Keratinocyte (primary cell): ENCODE measurements around the gene NGF. TPM values are rescaled to one million over a fixed set of nuclear protein-coding genes. Genes with fewer than 3 reads are reported as not detected.

Experiments used
- DNase-seq: peaks from one replicate; pipeline ENCODE4 v3.0.0-alpha.2; 2011; ENCODE audit warnings: low read depth, missing footprints, low spot score
- FAIRE-seq: peaks from 2 replicates; lab custom pipeline; 2011; peaks lifted over from hg19 to GRCh38; lab: Jason Lieb, UNC
- H2AFZ ChIP-seq: 2 replicates; pipeline ENCODE4 v1.6.0; 2012; ENCODE audit warnings: low read length, control low read depth, inconsistent platforms; ENCODE audit not compliant: control insufficient read depth
- H3K27ac ChIP-seq: 2 replicates; pipeline ENCODE4 v1.5.1; 2011; ENCODE audit warnings: low read length; ENCODE audit not compliant: control insufficient read depth, insufficient read depth
- H3K27me3 ChIP-seq: 3 replicates; pipeline ENCODE4 v1.6.0; 2011; ENCODE audit warnings: low read length; ENCODE audit not compliant: control insufficient read depth, insufficient read depth; ENCODE audit errors: extremely low read depth
- H3K36me3 ChIP-seq, 2 experiments: 2 replicates in 1 of 2; 3 replicates in 1 of 2; pipeline ENCODE4 v1.5.1; 2011; ENCODE audit warnings: low read length in 2 of 2, mild to moderate bottlenecking in 1 of 2; ENCODE audit not compliant: control insufficient read depth in 2 of 2, insufficient read depth in 2 of 2; ENCODE audit errors: extremely low read depth in 1 of 2
- H3K4me1 ChIP-seq: 3 replicates; pipeline ENCODE4 v1.5.1; 2011; ENCODE audit warnings: low read length; ENCODE audit not compliant: control insufficient read depth, insufficient read depth; ENCODE audit errors: extremely low read depth
- H3K4me2 ChIP-seq: 3 replicates; pipeline ENCODE4 v1.6.0; 2011; ENCODE audit warnings: low read depth, low read length; ENCODE audit not compliant: control insufficient read depth, insufficient read depth; ENCODE audit errors: extremely low read depth
- H3K4me3 ChIP-seq, 3 experiments: fragments of 200-600 bp in 1 of 3; sonication (generic) in 1 of 3; 2 replicates in 2 of 3; 3 replicates in 1 of 3; pipeline ENCODE4 v1.5.1; 2011 to 2016; ENCODE audit warnings: low read length in 3 of 3, mild to moderate bottlenecking in 3 of 3, control low read depth in 2 of 3, inconsistent platforms in 1 of 3, low read depth in 1 of 3, mixed read lengths in 1 of 3, mixed run types in 1 of 3, moderate library complexity in 1 of 3; ENCODE audit not compliant: control insufficient read depth in 2 of 3, insufficient read depth in 2 of 3; ENCODE audit errors: extremely low read depth in 1 of 3
- H3K79me2 ChIP-seq: 2 replicates; pipeline ENCODE4 v1.6.0; 2012; ENCODE audit warnings: low read length; ENCODE audit not compliant: control insufficient read depth, insufficient read depth
- H3K9ac ChIP-seq: 3 replicates; pipeline ENCODE4 v1.6.0; 2011; ENCODE audit warnings: low read length; ENCODE audit not compliant: control insufficient read depth, insufficient read depth; ENCODE audit errors: extremely low read depth
- H3K9me1 ChIP-seq: 3 replicates; pipeline ENCODE4 v1.6.0; 2011; ENCODE audit warnings: low read length; ENCODE audit not compliant: control insufficient read depth, insufficient read depth; ENCODE audit errors: extremely low read depth
- H3K9me3 ChIP-seq: 2 replicates; pipeline ENCODE4 v1.5.1; 2012; ENCODE audit warnings: low read depth, low read length; ENCODE audit not compliant: control insufficient read depth
- H4K20me1 ChIP-seq: 3 replicates; pipeline ENCODE4 v1.6.0; 2011; ENCODE audit warnings: low read length; ENCODE audit not compliant: control insufficient read depth, insufficient read depth; ENCODE audit errors: extremely low read depth
- CTCF ChIP-seq, 3 experiments: IDR thresholded peaks in 1 of 3; conservative IDR thresholded peaks in 1 of 3; optimal IDR thresholded peaks in 1 of 3; 2 replicates in 2 of 3; 3 replicates in 1 of 3; pipeline versions ENCODE3 to v1.5.1; 2011; ENCODE audit warnings: low read length in 3 of 3, mild to moderate bottlenecking in 3 of 3, moderate library complexity in 2 of 3, control low read depth in 1 of 3, inconsistent platforms in 1 of 3; ENCODE audit not compliant: insufficient read depth in 2 of 3; ENCODE audit errors: extremely low read depth in 1 of 3
- EZH2 ChIP-seq: IDR thresholded peaks from one replicate; pipeline ENCODE4 v1.6.1; 2012; ENCODE audit warnings: inconsistent platforms, mild to moderate bottlenecking, low read length, moderate library complexity
- dilution Hi-C: fragments of 300-500 bp; cut with MboI; formaldehyde crosslinking; loops from one replicate; pipeline ENCODE4 v1.7.0; 2020; ENCODE audit warnings: low sequenced_read_pairs; ENCODE audit not compliant: extremely low pct_ligation_motif_present
- polyA plus RNA-seq, 5 experiments: library from polyadenylated mRNA; depleted of rRNA in 3 of 5; stranded (reverse) in 3 of 5; stranded (forward) in 1 of 5; unstranded in 1 of 5; fragments of >200 nt; gene quantifications; 1 replicate in 1 of 5; 2 replicates in 3 of 5; 3 replicates in 1 of 5; pipeline versions ENCODE4 v1.2.1 to v1.2.3, GENCODE V29; 2011 to 2012; ENCODE audit warnings: missing spikeins in 2 of 5, low read depth in 1 of 5, low replicate concordance in 1 of 5

NGF gene
- polyA plus RNA-seq, 1 donor (not counting 4 experiments of a cell fraction or from before 2014, with no cell fraction given) = 1.2 TPM

GRCh38 chr1:115289940-115290339, 48.1 kb downstream of the NGF start:
- Histone ChIP-seq H3K4me1 (peaks cover 19% of the 10 kb centered on the region), H3K36me3 (no peaks in the 10 kb centered on the region), H4K20me1 (no peaks in the 10 kb centered on the region), H2AFZ (no peak overlapping the region), H3K4me3 (no peak overlapping the region), H3K27ac (no peak overlapping the region), H3K79me2 (no peaks in the 10 kb centered on the region), H3K9me1 (no peaks in the 10 kb centered on the region), H3K9me3 (no peaks in the 10 kb centered on the region), H3K9ac (no peak overlapping the region), H3K4me2 (no peak overlapping the region), H3K27me3 (no peaks in the 10 kb centered on the region)
- FAIRE-seq (no peak), DNase-seq (no peak)
- TF ChIP-seq CTCF (optimal IDR thresholded peaks at IDR 0.05 in 1 of 3, IDR thresholded peaks at IDR 0.05 in 1 of 3, conservative IDR thresholded peaks at IDR 0.05 in 1 of 3; ENCODE audit: extremely low read depth in 1 of 3, insufficient read depth in 2 of 3, low read length in 3 of 3) (no peak), EZH2 (no peak)
- dilution Hi-C loops = no loop called here

- H3K4me1 ChIP-seq = peaks cover 6% of the 10 kb centered on the region
- H3K27me3 ChIP-seq = no peaks in the 10 kb centered on the region
- H3K9ac ChIP-seq = no peak overlapping the region
- H3K36me3 ChIP-seq = no peaks in the 10 kb centered on the region
- DNase-seq (no peak), FAIRE-seq (no peak)
- dilution Hi-C loops = no loop called here
- H3K4me2 ChIP-seq = no peak overlapping the region
- no peaks in the 10 kb centered on the region for H4K20me1 ChIP-seq
- no peaks in the 10 kb centered on the region for H3K9me1 ChIP-seq
- no peaks in the 10 kb centered on the region for H3K9me3 ChIP-seq
- H2AFZ ChIP-seq = no peak overlapping the region
- H3K79me2 ChIP-seq = no peaks in the 10 kb centered on the region
- no peak overlapping the region for H3K4me3 ChIP-seq
- no peak overlapping the region for H3K27ac ChIP-seq
- TF ChIP-seq CTCF (optimal IDR thresholded peaks at IDR 0.05 in 1 of 3, IDR thresholded peaks at IDR 0.05 in 1 of 3, conservative IDR thresholded peaks at IDR 0.05 in 1 of 3; ENCODE audit: extremely low read depth in 1 of 3, insufficient read depth in 2 of 3, low read length in 3 of 3) = no peak
- TF ChIP-seq EZH2 = no peak
Observed at GRCh38 chr1:115288591-115289198, 49.4 kb downstream of the NGF start.
